CD8-positive, alpha-beta memory T cell (primary cell): ENCODE results near the gene ZNF710. TPM values are rescaled to one million over a fixed set of nuclear protein-coding genes. Genes with fewer than 3 reads are reported as not detected.

Experiments
- CTCF ChIA-PET: fragments of 350-600 bp; sonication (Branson Sonifier 250); formaldehyde crosslinking; loops from one replicate; lab custom pipeline; 2021; ENCODE audit warnings: antibody characterized with exemption; lab: Charles Lee
- POLR2A ChIA-PET: fragments of 350-600 bp; sonication (Branson Sonifier 250); formaldehyde crosslinking; loops from one replicate; lab custom pipeline; 2021; ENCODE audit warnings: antibody characterized with exemption; lab: Charles Lee
- DNase-seq, 5 donors: peaks; one replicate each; pipeline versions ENCODE4 v3.0.0 to v3.0.0-alpha.2; 2020 to 2022; ENCODE audit warnings: mixed read lengths in 1 of 5
- H3K27ac ChIP-seq: one replicate; pipeline ENCODE4 v1.7.0; 2013; ENCODE audit warnings: low read depth, mild to moderate bottlenecking, low read length, moderate library complexity
- H3K27me3 ChIP-seq: 2 replicates; pipeline ENCODE4 v1.7.0; 2013; ENCODE audit warnings: low read length, mild to moderate bottlenecking; ENCODE audit not compliant: insufficient read depth, poor library complexity, severe bottlenecking
- H3K36me3 ChIP-seq: 2 replicates; pipeline ENCODE4 v1.7.0; 2013; ENCODE audit warnings: mild to moderate bottlenecking, low read length, moderate library complexity; ENCODE audit not compliant: insufficient read depth
- H3K4me1 ChIP-seq: 2 replicates; pipeline ENCODE4 v1.7.0; 2013; ENCODE audit warnings: mild to moderate bottlenecking, low read length, moderate library complexity; ENCODE audit not compliant: insufficient read depth
- H3K4me3 ChIP-seq: 2 replicates; pipeline ENCODE4 v1.7.0; 2013; ENCODE audit warnings: mild to moderate bottlenecking, low read length
- H3K9me3 ChIP-seq: 2 replicates; pipeline ENCODE4 v1.7.0; 2013; ENCODE audit warnings: mild to moderate bottlenecking, low read length
- H3K27ac Mint-ChIP-seq, 8 donors: one replicate each; pipeline ENCODE4 v1.8.0; 2020 to 2021; ENCODE audit warnings: mixed read lengths in 8 of 8, mild to moderate bottlenecking in 6 of 8, inconsistent platforms in 3 of 8, moderate library complexity in 3 of 8
- H3K27me3 Mint-ChIP-seq, 2 donors: one replicate each; pipeline ENCODE4 v1.8.0; 2020 to 2021; ENCODE audit warnings: mixed read lengths in 2 of 2, mild to moderate bottlenecking in 1 of 2, moderate library complexity in 1 of 2
- H3K36me3 Mint-ChIP-seq, 3 donors: one replicate each; pipeline ENCODE4 v1.8.0; 2020 to 2021; ENCODE audit warnings: mixed read lengths in 3 of 3, inconsistent platforms in 1 of 3, mild to moderate bottlenecking in 1 of 3
- H3K4me1 Mint-ChIP-seq, 3 donors: one replicate each; pipeline ENCODE4 v1.8.0; 2020 to 2021; ENCODE audit warnings: mixed read lengths in 3 of 3, inconsistent platforms in 1 of 3, mild to moderate bottlenecking in 1 of 3
- H3K4me3 Mint-ChIP-seq, 7 donors: one replicate each; pipeline ENCODE4 v1.8.0; 2020 to 2021; ENCODE audit warnings: mixed read lengths in 7 of 7, mild to moderate bottlenecking in 6 of 7, moderate library complexity in 4 of 7, inconsistent platforms in 2 of 7
- H3K9me3 Mint-ChIP-seq, 5 donors: one replicate each; pipeline ENCODE4 v1.8.0; 2020 to 2022; ENCODE audit warnings: mixed read lengths in 5 of 5, mild to moderate bottlenecking in 3 of 5, moderate library complexity in 2 of 5, inconsistent platforms in 1 of 5
- polyA plus RNA-seq: library from polyadenylated mRNA; unstranded; fragments of 300-500 nt; fragmentation: Illumina TruSeq; gene quantifications from one replicate; pipeline ENCODE4 v1.2.3, GENCODE V29; 2021
- total RNA-seq, 2 experiments: library from RNA; stranded (reverse); gene quantifications; one replicate each; pipeline ENCODE4 v1.2.3, GENCODE V29; 2021

ZNF710 gene
- total and polyA plus RNA-seq, 3 experiments from 2014 or later = 2.6 to 13.2 (median 13.2) TPM

GRCh38 chr15:90013503-90013937, 12.4 kb downstream of the ZNF710 start:
- no peaks in the 10 kb centered on the region for H3K9me3 ChIP-seq
- CTCF ChIA-PET = interaction anchor here (1.2 kb wide), 1 partner anchor 38 kb away, joined by 4 read pairs; no protein-coding TSS in a partner anchor
- H3K4me3 ChIP-seq = peak overlapping the region; percentile 20
- Mint-ChIP-seq H3K4me1 (peaks cover 46 to 62% (median 46%) of the 10 kb centered on the region in 3 donors), H3K36me3 (peaks cover 0 to 2% (median 0%) of the 10 kb centered on the region in 3 donors), H3K9me3 (peaks cover 0 to 4% (median 0%) of the 10 kb centered on the region in 5 donors), H3K4me3 (peak overlapping the region; percentile 35 to 86 (median 77)), H3K27me3 (no peaks in the 10 kb centered on the region), H3K27ac (peak overlapping the region; percentile 48 to 93 (median 87))
- no peaks in the 10 kb centered on the region for H3K27me3 ChIP-seq
- no peaks in the 10 kb centered on the region for H3K36me3 ChIP-seq
- POLR2A ChIA-PET = interaction anchor here (1.0 kb wide), 1 partner anchor 11 kb away, joined by 5 read pairs; no protein-coding TSS in a partner anchor
- no peak overlapping the region for H3K27ac ChIP-seq
- H3K4me1 ChIP-seq = peaks cover 23% of the 10 kb centered on the region
- peak in 2 of 5 donors; percentile 71 to 75 for DNase-seq

GRCh38 chr15:90015294-90015693, 14.2 kb downstream of the ZNF710 start:
- Mint-ChIP-seq H3K36me3 (peaks cover 0 to 2% (median 0%) of the 10 kb centered on the region in 3 donors), H3K27ac (peak overlapping the region in 1 of 8 donors; percentile 45), H3K27me3 (no peaks in the 10 kb centered on the region), H3K9me3 (peaks cover 0 to 4% (median 0%) of the 10 kb centered on the region in 5 donors), H3K4me3 (no peak overlapping the region), H3K4me1 (peaks cover 35 to 52% (median 38%) of the 10 kb centered on the region in 3 donors)
- CTCF ChIA-PET = interaction anchor here (0.6 kb wide), 1 partner anchor 322 kb away, joined by 4 read pairs; no protein-coding TSS in a partner anchor
- Histone ChIP-seq H3K27ac (no peak overlapping the region), H3K9me3 (no peaks in the 10 kb centered on the region), H3K27me3 (no peaks in the 10 kb centered on the region), H3K4me1 (peaks cover 13% of the 10 kb centered on the region), H3K36me3 (no peaks in the 10 kb centered on the region), H3K4me3 (no peak overlapping the region)
- no peak for DNase-seq
- POLR2A ChIA-PET = no interaction called here

- Mint-ChIP-seq H3K9me3 (peaks cover 0 to 4% (median 0%) of the 10 kb centered on the region in 5 donors), H3K27me3 (no peaks in the 10 kb centered on the region), H3K4me3 (no peak overlapping the region), H3K4me1 (peaks cover 35 to 52% (median 38%) of the 10 kb centered on the region in 3 donors), H3K27ac (peak overlapping the region in 1 of 8 donors; percentile 45), H3K36me3 (peaks cover 0 to 2% (median 0%) of the 10 kb centered on the region in 3 donors)
- Histone ChIP-seq H3K4me3 (no peak overlapping the region), H3K9me3 (no peaks in the 10 kb centered on the region), H3K4me1 (peaks cover 13% of the 10 kb centered on the region), H3K36me3 (no peaks in the 10 kb centered on the region), H3K27me3 (no peaks in the 10 kb centered on the region), H3K27ac (no peak overlapping the region)
- ChIA-PET POLR2A (no interaction called here), CTCF (interaction anchor here (1.3 kb wide), 2 partner anchors 15 to 56 kb away, joined by 4 to 7 read pairs; partner anchors contain the start of gene ZNF710)
- DNase-seq = no peak
Observed at GRCh38 chr15:90015749-90016148, 14.6 kb downstream of the ZNF710 start.

GRCh38 chr15:90016721-90017120, 15.6 kb downstream of the ZNF710 start:
- peaks cover 0 to 2% (median 0%) of the 10 kb centered on the region in 3 donors for H3K36me3 Mint-ChIP-seq
- CTCF ChIA-PET = interaction anchor here (1.3 to 1.4 kb wide), 3 partner anchors 16 to 55 kb away, joined by 4 to 7 read pairs (median 5); partner anchors contain the start of gene ZNF710
- no peaks in the 10 kb centered on the region for H3K27me3 Mint-ChIP-seq
- peaks cover 35 to 56% (median 41%) of the 10 kb centered on the region in 3 donors for H3K4me1 Mint-ChIP-seq
- Histone ChIP-seq H3K4me3 (no peak overlapping the region), H3K27ac (no peak overlapping the region), H3K36me3 (no peaks in the 10 kb centered on the region), H3K9me3 (no peaks in the 10 kb centered on the region), H3K4me1 (peaks cover 13% of the 10 kb centered on the region), H3K27me3 (no peaks in the 10 kb centered on the region)
- H3K9me3 Mint-ChIP-seq = no peaks in the 10 kb centered on the region
- no peak overlapping the region for H3K4me3 Mint-ChIP-seq
- POLR2A ChIA-PET = no interaction called here
- DNase-seq = no peak
- H3K27ac Mint-ChIP-seq = no peak overlapping the region

- POLR2A ChIA-PET = no interaction called here
- Mint-ChIP-seq H3K36me3 (peaks cover 0 to 2% (median 0%) of the 10 kb centered on the region in 3 donors), H3K4me3 (no peak overlapping the region), H3K27me3 (no peaks in the 10 kb centered on the region), H3K9me3 (no peaks in the 10 kb centered on the region), H3K4me1 (peaks cover 30 to 51% (median 38%) of the 10 kb centered on the region in 3 donors), H3K27ac (peak overlapping the region in 1 of 8 donors; percentile 19)
- CTCF ChIA-PET = interaction anchor here (0.9 to 1.5 kb wide), 2 partner anchors 10 to 36 kb away, joined by 3 to 5 read pairs; no protein-coding TSS in a partner anchor
- no peaks in the 10 kb centered on the region for H3K9me3 ChIP-seq
- no peak overlapping the region for H3K27ac ChIP-seq
- no peaks in the 10 kb centered on the region for H3K36me3 ChIP-seq
- no peaks in the 10 kb centered on the region for H3K27me3 ChIP-seq
- DNase-seq = no peak
- peaks cover 7% of the 10 kb centered on the region for H3K4me1 ChIP-seq
- H3K4me3 ChIP-seq = no peak overlapping the region
Observed at GRCh38 chr15:90018216-90018831, 17.2 kb downstream of the ZNF710 start.

- no peaks in the 10 kb centered on the region for H3K36me3 ChIP-seq
- no peaks in the 10 kb centered on the region for H3K27me3 Mint-ChIP-seq
- no peak overlapping the region for H3K4me3 ChIP-seq
- H3K9me3 ChIP-seq = no peaks in the 10 kb centered on the region
- no peak overlapping the region for H3K27ac ChIP-seq
- H3K27me3 ChIP-seq = no peaks in the 10 kb centered on the region
- H3K9me3 Mint-ChIP-seq = no peaks in the 10 kb centered on the region
- DNase-seq = no peak
- ChIA-PET CTCF (no interaction called here), POLR2A (no interaction called here)
- no peak overlapping the region for H3K27ac Mint-ChIP-seq
- H3K4me1 Mint-ChIP-seq = peaks cover 25 to 41% (median 31%) of the 10 kb centered on the region in 3 donors
- no peaks in the 10 kb centered on the region for H3K4me1 ChIP-seq
- H3K4me3 Mint-ChIP-seq = no peak overlapping the region
- H3K36me3 Mint-ChIP-seq = no peaks in the 10 kb centered on the region
Observed at GRCh38 chr15:90019611-90020010, 18.5 kb downstream of the ZNF710 start.

GRCh38 chr15:90020021-90020735, 19.1 kb downstream of the ZNF710 start:
- Mint-ChIP-seq H3K9me3 (no peaks in the 10 kb centered on the region), H3K27me3 (no peaks in the 10 kb centered on the region), H3K4me3 (no peak overlapping the region), H3K27ac (no peak overlapping the region), H3K36me3 (no peaks in the 10 kb centered on the region), H3K4me1 (peaks cover 27 to 44% (median 35%) of the 10 kb centered on the region in 3 donors)
- no peaks in the 10 kb centered on the region for H3K36me3 ChIP-seq
- CTCF ChIA-PET = no interaction called here
- POLR2A ChIA-PET = no interaction called here
- no peaks in the 10 kb centered on the region for H3K27me3 ChIP-seq
- H3K4me3 ChIP-seq = no peak overlapping the region
- DNase-seq = no peak
- no peaks in the 10 kb centered on the region for H3K4me1 ChIP-seq
- H3K27ac ChIP-seq = no peak overlapping the region
- H3K9me3 ChIP-seq = no peaks in the 10 kb centered on the region
